ENCODE results near the gene ZMIZ1.

The ZMIZ1 gene

DNA sequence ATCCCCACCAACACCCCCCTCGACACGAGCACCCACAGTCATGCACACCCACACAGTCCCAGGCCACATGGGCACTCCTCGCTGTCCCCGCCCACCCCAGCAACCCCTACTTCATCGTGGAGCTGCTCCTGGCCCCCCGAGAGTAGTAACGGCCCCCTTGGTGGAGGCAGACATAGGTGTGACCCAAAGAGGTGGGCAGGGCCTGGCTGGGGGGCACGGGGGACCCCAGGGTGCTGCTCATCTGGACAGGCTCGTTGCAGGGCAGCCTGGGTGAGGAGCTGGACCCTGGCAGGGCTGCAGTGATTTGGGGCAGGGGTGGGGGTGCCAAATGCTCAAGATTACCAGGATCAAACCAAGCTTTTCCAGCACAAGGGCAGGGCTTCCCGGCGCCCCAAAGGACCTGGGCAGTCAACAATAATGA is 42.4 kb upstream of the ZMIZ1 start:
- no peak overlapping the region for H3K4me3 ChIP-seq (ENCODE audit: low read length)
- TF ChIP-seq, protein P1, sequence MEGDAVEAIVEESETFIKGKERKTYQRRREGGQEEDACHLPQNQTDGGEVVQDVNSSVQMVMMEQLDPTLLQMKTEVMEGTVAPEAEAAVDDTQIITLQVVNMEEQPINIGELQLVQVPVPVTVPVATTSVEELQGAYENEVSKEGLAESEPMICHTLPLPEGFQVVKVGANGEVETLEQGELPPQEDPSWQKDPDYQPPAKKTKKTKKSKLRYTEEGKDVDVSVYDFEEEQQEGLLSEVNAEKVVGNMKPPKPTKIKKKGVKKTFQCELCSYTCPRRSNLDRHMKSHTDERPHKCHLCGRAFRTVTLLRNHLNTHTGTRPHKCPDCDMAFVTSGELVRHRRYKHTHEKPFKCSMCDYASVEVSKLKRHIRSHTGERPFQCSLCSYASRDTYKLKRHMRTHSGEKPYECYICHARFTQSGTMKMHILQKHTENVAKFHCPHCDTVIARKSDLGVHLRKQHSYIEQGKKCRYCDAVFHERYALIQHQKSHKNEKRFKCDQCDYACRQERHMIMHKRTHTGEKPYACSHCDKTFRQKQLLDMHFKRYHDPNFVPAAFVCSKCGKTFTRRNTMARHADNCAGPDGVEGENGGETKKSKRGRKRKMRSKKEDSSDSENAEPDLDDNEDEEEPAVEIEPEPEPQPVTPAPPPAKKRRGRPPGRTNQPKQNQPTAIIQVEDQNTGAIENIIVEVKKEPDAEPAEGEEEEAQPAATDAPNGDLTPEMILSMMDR (conservative IDR thresholded peaks at IDR 0.05; ENCODE audit: low read depth, low read length): no peak
- DNase-seq (ENCODE audit: low read depth): no peak

DNA sequence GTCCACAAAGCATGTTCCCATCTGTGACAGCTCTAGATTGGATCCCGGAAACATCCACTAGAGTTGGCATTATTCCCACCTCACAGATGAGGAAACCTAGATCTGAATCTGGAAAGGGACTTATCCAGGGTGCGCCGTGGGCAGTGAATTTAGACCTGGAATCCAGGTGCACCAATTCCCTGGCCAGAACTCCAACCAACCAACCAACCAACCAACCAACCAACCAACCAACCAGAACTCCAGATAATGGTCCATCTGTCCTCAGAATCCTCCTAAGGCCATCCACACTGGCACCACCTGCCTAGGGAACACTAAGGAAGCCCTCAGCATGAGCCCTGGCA is 42.0 kb upstream of the ZMIZ1 start:
- no peak for DNase-seq (ENCODE audit: low read depth)

DNA sequence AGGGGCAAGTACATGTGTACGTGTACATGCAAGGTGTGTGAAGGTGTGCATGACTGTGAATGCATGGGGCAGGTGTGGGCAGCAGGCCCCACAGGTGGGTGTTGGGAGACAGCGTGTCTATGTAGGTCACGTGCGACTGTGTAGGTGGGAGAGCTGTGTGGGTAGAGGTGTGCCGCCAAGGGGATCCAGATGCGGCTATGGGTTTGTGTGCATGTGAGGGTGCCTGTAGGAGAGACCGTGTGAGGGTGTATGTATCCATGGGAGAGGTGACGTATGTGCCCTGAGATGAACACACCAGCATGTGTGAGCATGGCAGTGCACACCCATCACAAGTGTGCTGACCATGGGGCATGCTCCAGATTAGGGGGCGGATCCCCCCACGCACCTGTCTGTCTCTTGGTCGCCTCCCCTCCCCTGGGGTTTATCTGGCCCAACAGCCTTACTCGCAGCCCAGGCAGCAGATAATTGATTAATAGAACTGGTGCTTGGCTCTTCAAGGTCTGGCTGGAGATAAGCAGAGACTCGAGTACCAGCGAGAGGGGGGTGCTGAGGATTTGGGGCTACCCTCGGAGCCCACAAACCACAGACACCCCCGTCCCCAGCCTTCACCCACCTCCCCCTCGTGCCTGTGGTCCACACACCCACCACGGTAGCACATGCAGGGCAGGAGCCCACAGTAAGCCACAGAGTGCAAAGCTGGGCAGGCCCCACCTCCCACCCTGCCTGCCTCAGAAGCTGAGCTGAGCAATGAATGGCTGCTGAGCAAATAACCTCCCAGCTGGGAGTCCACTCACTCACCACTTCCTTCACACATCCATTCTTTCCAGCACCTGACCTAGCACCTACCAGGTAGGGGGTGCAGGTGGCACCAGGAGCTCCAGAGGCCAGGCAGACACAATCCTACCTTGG is 41.4 kb upstream of the ZMIZ1 start:
- TF ChIP-seq, protein P1 (conservative IDR thresholded peaks at IDR 0.05; ENCODE audit: low read depth, low read length): no peak
- H3K4me3 ChIP-seq (ENCODE audit: low read length): no peak overlapping the region
- DNase-seq (ENCODE audit: low read depth): no peak

More for the DNA sequence above, 42.0 kb upstream of the ZMIZ1 start:
- no peak overlapping the region for H3K4me3 ChIP-seq (ENCODE audit: low read length)
- TF ChIP-seq, protein P1 (conservative IDR thresholded peaks at IDR 0.05; ENCODE audit: low read depth, low read length): no peak

DNA sequence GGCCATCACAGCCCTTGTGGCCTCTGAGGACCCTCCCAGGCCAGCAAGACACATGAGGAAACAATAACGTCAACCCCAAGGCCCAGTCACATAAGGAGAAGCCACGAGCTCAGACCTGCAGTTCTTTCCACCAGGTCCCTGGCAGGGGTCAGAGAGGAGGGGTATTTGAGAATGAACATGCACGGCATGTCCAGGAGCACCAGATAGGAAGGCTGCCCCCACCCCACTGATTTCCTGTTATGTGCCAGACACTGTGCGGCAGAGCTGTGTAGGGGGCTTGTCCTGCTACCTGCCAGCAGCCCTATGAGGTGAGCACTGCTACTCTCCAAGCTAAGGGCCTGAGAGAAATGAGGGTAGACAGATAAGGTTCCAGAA is 40.7 kb upstream of the ZMIZ1 start:
- TF ChIP-seq, protein P1 (conservative IDR thresholded peaks at IDR 0.05; ENCODE audit: low read depth, low read length): no peak
- DNase-seq (ENCODE audit: low read depth): no peak
- H3K4me3 ChIP-seq (ENCODE audit: low read length): no peak overlapping the region

DNA sequence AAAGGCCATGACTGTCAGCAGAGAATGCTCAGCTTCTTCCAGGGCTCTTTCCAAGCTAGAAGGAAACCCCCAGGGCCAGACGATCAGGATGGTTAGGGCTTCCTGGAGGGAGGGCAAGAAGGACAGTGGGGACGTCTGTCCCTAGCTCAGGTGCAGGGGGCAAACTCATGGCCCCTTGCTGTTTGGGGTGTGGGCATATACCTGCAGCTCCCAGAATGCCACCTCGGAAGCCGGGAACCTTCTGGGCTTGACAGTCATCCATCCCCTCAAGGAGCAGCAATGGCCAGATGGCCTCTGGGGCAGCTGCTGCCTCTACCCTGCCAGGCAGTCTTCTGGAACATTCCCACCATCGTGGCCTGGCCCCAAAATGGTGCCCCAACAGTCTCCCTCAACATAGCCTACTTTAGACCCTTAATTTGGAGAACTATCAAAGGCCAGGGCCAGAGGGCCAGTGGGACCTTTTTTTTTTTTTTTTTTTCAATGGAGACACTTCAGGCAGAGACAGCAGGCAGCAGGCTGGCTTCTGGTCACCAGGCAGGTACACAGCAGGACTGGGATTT is 40.2 kb upstream of the ZMIZ1 start:
- TF ChIP-seq, protein P1 (conservative IDR thresholded peaks at IDR 0.05; ENCODE audit: low read depth, low read length): no peak
- no peak overlapping the region for H3K4me3 ChIP-seq (ENCODE audit: low read length)
- no peak for DNase-seq (ENCODE audit: low read depth)

DNA sequence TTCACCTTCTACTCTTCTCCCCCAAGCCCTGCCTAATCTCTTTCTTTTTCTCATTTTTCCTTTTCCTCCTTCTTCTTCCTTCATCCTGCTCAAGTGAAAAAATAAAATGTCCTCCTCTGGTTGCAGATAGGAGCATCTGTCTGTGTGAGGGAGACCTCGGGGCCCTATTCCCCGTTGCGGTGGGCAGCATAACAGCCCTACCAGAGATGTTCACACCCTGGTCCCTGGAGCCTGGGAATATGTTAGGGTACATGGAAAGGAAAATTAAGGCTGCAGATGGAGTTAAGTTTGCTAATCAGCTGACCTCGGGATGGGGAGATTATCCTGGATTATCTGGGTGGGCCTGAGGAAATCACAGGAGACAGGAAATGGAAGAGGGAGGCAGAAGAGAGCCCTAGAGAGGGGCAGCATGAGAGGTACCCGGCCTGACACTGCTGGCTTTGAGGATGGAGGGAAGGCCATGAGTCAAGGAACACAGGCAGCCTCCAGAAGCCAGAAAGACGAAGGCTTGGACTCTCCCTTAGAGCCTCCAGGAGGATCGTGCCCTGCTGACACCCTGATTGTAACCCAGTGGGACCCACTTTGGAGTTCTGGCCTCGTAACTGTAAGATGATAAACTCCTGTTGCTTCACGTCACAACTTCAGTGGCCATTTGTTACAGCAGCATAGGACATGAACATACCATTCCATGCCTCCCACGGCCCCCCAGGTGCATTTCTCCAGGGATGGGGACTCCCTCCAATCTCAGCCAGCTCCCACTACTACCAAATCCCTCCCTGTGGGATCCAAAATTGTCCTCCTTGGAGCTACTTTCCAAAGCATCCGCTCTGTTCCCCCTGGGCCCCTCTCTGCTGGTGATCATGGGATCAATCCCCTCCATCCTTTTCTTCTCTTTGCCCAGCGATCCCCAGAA is 39.0 kb upstream of the ZMIZ1 start:
- TF ChIP-seq, protein P1 (conservative IDR thresholded peaks at IDR 0.05; ENCODE audit: low read depth, low read length): no peak
- no peak overlapping the region for H3K4me3 ChIP-seq (ENCODE audit: low read length)
- DNase-seq (ENCODE audit: low read depth): no peak

Measured in retinal pigment epithelial cell (primary cell).